ENCODE data around the gene TNPO3. TPM values are rescaled to one million over a fixed set of nuclear protein-coding genes. Genes with fewer than 3 reads are reported as not detected.
"Not testable (repeated sequence)": the region's sequence is repeated elsewhere in the genome, so short reads cannot be mapped to it uniquely, and the experiment has no call there.

TNPO3 gene
- total and polyA plus RNA-seq, 2 donors = 17.2 to 30.7 TPM

GRCh38 chr7:129074361-129074871 is 19.5 kb upstream of the TNPO3 start:
- Histone ChIP-seq H3K4me1 (ENCODE audit: control insufficient read depth in 2 of 2, insufficient read depth in 2 of 2, low read length in 2 of 2) (no peaks in the 10 kb centered on the region), H3K9me3 (ENCODE audit: control insufficient read depth in 2 of 2, insufficient read depth in 1 of 2, low read length in 1 of 2) (peaks cover 0 to 3% of the 10 kb centered on the region in 2 donors), H3K4me3 (ENCODE audit: low read length in 2 of 2) (no peak overlapping the region), H3K27me3 (ENCODE audit: control insufficient read depth in 2 of 2, insufficient read depth in 1 of 2, low read length in 1 of 2) (no peaks in the 10 kb centered on the region), H3K36me3 (ENCODE audit: control insufficient read depth in 2 of 2, insufficient read depth in 2 of 2, low read length in 1 of 2) (no peaks in the 10 kb centered on the region), H3K27ac (ENCODE audit: low read depth in 1 of 2, low read length in 1 of 2) (no peak overlapping the region)
- DNase-seq (ENCODE audit: low read depth in 6 of 9, low spot score in 9 of 9) = no peak
- WGBS = 99% methylated on average over 1 of the region's 1 CpG

- WGBS = 97% methylated on average over 4 of the region's 4 CpGs
- H3K4me3 ChIP-seq (ENCODE audit: low read length in 2 of 2) = no peak overlapping the region
- no peak overlapping the region for H3K27ac ChIP-seq (ENCODE audit: low read depth in 1 of 2, low read length in 1 of 2)
- no peaks in the 10 kb centered on the region for H3K36me3 ChIP-seq (ENCODE audit: control insufficient read depth in 2 of 2, insufficient read depth in 2 of 2, low read length in 1 of 2)
- H3K27me3 ChIP-seq (ENCODE audit: control insufficient read depth in 2 of 2, insufficient read depth in 1 of 2, low read length in 1 of 2) = no peaks in the 10 kb centered on the region
- H3K9me3 ChIP-seq (ENCODE audit: control insufficient read depth in 2 of 2, insufficient read depth in 1 of 2, low read length in 1 of 2) = peaks cover 0 to 3% of the 10 kb centered on the region in 2 donors
- no peak for DNase-seq (ENCODE audit: low read depth in 6 of 9, low spot score in 9 of 9)
- H3K4me1 ChIP-seq (ENCODE audit: control insufficient read depth in 2 of 2, insufficient read depth in 2 of 2, low read length in 2 of 2) = no peaks in the 10 kb centered on the region
Observed at GRCh38 chr7:129073738-129074137, 18.8 kb upstream of the TNPO3 start.

DNA sequence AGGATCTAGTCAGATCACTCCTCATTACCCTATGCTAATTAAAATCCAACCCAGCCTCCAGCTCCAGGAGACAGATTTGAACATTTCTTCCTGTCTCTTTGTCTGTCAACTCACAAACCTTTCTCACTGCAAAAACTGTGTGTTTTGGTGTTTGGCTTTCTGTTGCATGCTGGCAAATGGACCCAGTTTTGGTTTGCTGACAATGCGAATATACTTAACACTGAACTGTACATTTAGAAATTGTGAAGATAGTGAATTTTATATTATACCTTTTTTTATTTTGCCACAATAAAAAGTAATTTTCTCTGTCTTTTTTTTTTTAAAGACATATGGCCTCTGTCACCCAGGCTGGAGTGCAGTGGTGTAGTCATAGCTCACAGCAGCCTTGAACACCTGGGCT is 18.3 kb upstream of the TNPO3 start:
- Histone ChIP-seq H3K4me1 (ENCODE audit: control insufficient read depth in 2 of 2, insufficient read depth in 2 of 2, low read length in 2 of 2) (no peaks in the 10 kb centered on the region), H3K9me3 (ENCODE audit: control insufficient read depth in 2 of 2, insufficient read depth in 1 of 2, low read length in 1 of 2) (peaks cover 0 to 3% of the 10 kb centered on the region in 2 donors), H3K27me3 (ENCODE audit: control insufficient read depth in 2 of 2, insufficient read depth in 1 of 2, low read length in 1 of 2) (no peaks in the 10 kb centered on the region), H3K36me3 (ENCODE audit: control insufficient read depth in 2 of 2, insufficient read depth in 2 of 2, low read length in 1 of 2) (no peaks in the 10 kb centered on the region), H3K27ac (ENCODE audit: low read depth in 1 of 2, low read length in 1 of 2) (no peak overlapping the region), H3K4me3 (ENCODE audit: low read length in 2 of 2) (no peak overlapping the region)
- DNase-seq (ENCODE audit: low read depth in 6 of 9, low spot score in 9 of 9) = no peak
- 93% methylated on average over 1 of the region's 1 CpG for whole genome bisulfite sequencing

DNA sequence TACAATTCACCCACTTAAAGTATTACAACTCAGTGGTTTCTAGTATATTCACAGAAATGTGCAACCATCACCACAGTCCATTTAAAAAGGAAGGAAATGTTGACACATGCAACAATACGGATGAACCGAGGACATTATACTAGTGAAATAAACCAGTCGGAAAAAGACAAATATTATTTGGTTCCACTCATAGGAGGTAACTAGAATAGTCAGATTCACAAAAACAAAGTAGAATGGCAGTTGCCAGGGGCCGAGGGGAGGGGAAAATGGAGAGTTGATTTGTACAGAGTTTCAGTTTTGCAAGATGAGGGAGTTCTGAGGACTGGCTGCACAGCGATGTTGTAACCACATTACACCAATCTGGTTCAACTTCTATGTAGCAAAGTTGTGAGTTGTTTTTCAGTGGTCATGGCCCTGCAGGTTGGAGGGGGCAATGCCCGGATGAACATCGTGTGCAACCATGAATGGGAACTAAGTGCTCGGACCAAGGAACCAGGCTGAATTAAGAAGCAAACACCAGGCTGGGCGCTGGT is 17.6 kb upstream of the TNPO3 start:
- Histone ChIP-seq H3K27me3 (ENCODE audit: control insufficient read depth in 2 of 2, insufficient read depth in 1 of 2, low read length in 1 of 2) (no peaks in the 10 kb centered on the region), H3K36me3 (ENCODE audit: control insufficient read depth in 2 of 2, insufficient read depth in 2 of 2, low read length in 1 of 2) (no peaks in the 10 kb centered on the region), H3K4me3 (ENCODE audit: low read length in 2 of 2) (no peak overlapping the region), H3K4me1 (ENCODE audit: control insufficient read depth in 2 of 2, insufficient read depth in 2 of 2, low read length in 2 of 2) (no peaks in the 10 kb centered on the region), H3K9me3 (ENCODE audit: control insufficient read depth in 2 of 2, insufficient read depth in 1 of 2, low read length in 1 of 2) (peaks cover 0 to 3% of the 10 kb centered on the region in 2 donors), H3K27ac (ENCODE audit: low read depth in 1 of 2, low read length in 1 of 2) (no peak overlapping the region)
- WGBS = 68% methylated on average over 9 of the region's 9 CpGs
- no peak for DNase-seq (ENCODE audit: low read depth in 6 of 9, low spot score in 9 of 9)

GRCh38 chr7:129069021-129069420 is 14.1 kb upstream of the TNPO3 start:
- H3K27ac ChIP-seq (ENCODE audit: low read depth in 1 of 2, low read length in 1 of 2) = no peak overlapping the region
- H3K27me3 ChIP-seq (ENCODE audit: control insufficient read depth in 2 of 2, insufficient read depth in 1 of 2, low read length in 1 of 2) = no peaks in the 10 kb centered on the region
- H3K9me3 ChIP-seq (ENCODE audit: control insufficient read depth in 2 of 2, insufficient read depth in 1 of 2, low read length in 1 of 2) = no peaks in the 10 kb centered on the region
- no peaks in the 10 kb centered on the region for H3K36me3 ChIP-seq (ENCODE audit: control insufficient read depth in 2 of 2, insufficient read depth in 2 of 2, low read length in 1 of 2)
- H3K4me3 ChIP-seq (ENCODE audit: low read length in 2 of 2) = no peak overlapping the region
- H3K4me1 ChIP-seq (ENCODE audit: control insufficient read depth in 2 of 2, insufficient read depth in 2 of 2, low read length in 2 of 2) = no peaks in the 10 kb centered on the region
- no peak for DNase-seq (ENCODE audit: low read depth in 6 of 9, low spot score in 9 of 9)
- 30% methylated on average over 5 of the region's 5 CpGs for WGBS

DNA sequence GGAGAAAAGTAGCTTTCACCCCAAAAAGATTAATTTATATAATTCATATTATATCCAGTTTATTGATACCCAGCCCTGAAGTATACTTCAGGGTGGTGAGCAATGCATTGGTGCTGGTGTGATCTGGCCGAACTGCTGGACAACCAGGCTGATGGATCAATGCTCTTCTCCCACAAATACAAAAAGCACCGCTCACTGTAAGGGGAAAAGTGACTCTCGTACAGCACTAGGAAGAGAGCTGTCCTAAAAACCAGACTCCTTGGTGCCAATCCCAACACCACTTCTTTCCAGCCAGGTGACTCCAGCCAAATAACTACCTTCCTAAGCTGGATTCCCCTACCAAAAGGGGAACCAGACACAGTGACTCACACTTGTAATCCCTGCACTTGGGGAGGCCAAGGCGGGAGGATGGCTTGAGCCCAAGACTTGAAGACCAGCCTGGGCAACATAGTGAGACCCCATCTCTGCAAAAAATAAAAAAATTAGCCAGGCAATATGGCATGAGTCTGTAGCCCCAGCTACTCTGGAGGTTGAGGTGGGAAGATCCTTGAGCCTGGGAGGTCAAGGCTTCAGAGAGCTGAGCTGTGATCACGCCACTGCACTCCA is 13.1 kb upstream of the TNPO3 start:
- Histone ChIP-seq H3K27ac (ENCODE audit: low read depth in 1 of 2, low read length in 1 of 2) (no peak overlapping the region), H3K9me3 (ENCODE audit: control insufficient read depth in 2 of 2, insufficient read depth in 1 of 2, low read length in 1 of 2) (no peaks in the 10 kb centered on the region), H3K4me3 (ENCODE audit: low read length in 2 of 2) (no peak overlapping the region), H3K4me1 (ENCODE audit: control insufficient read depth in 2 of 2, insufficient read depth in 2 of 2, low read length in 2 of 2) (no peaks in the 10 kb centered on the region), H3K27me3 (ENCODE audit: control insufficient read depth in 2 of 2, insufficient read depth in 1 of 2, low read length in 1 of 2) (no peaks in the 10 kb centered on the region), H3K36me3 (ENCODE audit: control insufficient read depth in 2 of 2, insufficient read depth in 2 of 2, low read length in 1 of 2) (no peaks in the 10 kb centered on the region)
- 98% methylated on average over 5 of the region's 5 CpGs for WGBS
- no peak for DNase-seq (ENCODE audit: low read depth in 6 of 9, low spot score in 9 of 9)

DNA sequence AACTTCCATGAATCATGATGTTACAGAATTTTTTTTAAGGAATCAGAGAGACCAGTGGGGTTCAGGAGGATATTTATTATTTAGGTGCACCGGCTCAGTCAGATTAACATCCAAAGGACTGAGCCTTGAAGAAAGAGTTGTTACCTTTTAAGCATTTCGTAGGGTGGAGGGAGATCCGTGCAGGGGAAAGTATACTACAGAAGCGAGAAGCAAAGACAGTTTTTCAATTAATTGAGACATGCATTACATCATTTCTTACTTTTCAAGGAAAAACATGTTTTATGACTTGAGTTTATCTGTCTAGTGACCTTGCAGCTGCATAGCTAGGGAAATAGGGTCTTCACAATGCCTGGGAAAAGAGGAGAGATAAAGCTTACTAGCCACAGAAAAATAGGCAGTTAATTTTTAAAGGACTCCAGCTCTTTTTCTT is 12.2 kb upstream of the TNPO3 start:
- H3K4me3 ChIP-seq (ENCODE audit: low read length in 2 of 2); H3K9me3 ChIP-seq (ENCODE audit: control insufficient read depth in 2 of 2, insufficient read depth in 1 of 2, low read length in 1 of 2); H3K36me3 ChIP-seq (ENCODE audit: control insufficient read depth in 2 of 2, insufficient read depth in 2 of 2, low read length in 1 of 2); H3K4me1 ChIP-seq (ENCODE audit: control insufficient read depth in 2 of 2, insufficient read depth in 2 of 2, low read length in 2 of 2); H3K27me3 ChIP-seq (ENCODE audit: control insufficient read depth in 2 of 2, insufficient read depth in 1 of 2, low read length in 1 of 2); H3K27ac ChIP-seq (ENCODE audit: low read depth in 1 of 2, low read length in 1 of 2); DNase-seq (ENCODE audit: low read depth in 6 of 9, low spot score in 9 of 9): not testable (repeated sequence)
- WGBS = 92% methylated on average over 4 of the region's 4 CpGs

DNA sequence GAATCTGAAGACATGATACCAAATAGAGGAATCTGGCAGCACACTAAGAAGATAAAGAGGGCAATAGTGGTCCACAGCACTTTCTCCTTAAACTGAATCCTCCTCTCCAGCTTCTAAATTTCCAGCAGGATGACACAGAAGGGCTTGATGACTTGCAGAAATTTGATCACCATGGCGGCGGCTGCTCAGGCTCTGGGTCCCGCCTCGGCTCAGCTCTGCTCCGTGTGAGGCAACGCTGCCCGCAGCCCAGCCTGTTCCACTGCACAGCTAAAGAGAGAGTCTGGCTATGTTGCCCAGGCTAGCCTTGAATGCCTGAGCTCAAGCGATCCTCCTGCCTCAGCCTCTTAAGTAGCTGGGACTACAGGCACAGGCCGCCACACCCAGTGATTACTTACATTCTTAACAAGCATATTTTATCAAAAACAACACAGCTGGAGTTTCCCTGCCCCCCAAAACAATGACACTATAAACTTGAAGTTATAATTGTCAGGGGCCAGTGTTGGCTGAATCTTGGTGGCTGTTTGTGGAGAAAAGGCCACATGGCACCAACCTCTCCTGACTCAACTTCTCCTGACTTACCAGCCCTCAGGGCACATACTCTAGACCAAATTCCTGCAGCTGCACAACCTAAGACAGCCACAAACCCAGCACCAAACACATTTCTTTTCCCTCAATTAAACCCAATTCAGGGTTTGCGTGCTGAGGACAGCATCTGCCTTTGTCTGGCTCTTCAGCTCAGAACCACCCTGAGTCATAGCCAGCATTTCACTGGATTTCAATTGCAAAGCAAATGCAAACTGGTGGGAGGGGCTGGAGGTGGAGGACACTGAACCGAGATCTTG is 11.6 kb upstream of the TNPO3 start:
- no peak for DNase-seq (ENCODE audit: low read depth in 6 of 9, low spot score in 9 of 9)
- H3K27me3 ChIP-seq (ENCODE audit: control insufficient read depth in 2 of 2, insufficient read depth in 1 of 2, low read length in 1 of 2) = no peaks in the 10 kb centered on the region
- no peak overlapping the region for H3K27ac ChIP-seq (ENCODE audit: low read depth in 1 of 2, low read length in 1 of 2)
- peaks cover 0 to 3% of the 10 kb centered on the region in 2 donors for H3K9me3 ChIP-seq (ENCODE audit: control insufficient read depth in 2 of 2, insufficient read depth in 1 of 2, low read length in 1 of 2)
- WGBS = 95% methylated on average over 11 of the region's 11 CpGs
- H3K4me3 ChIP-seq (ENCODE audit: low read length in 2 of 2) = no peak overlapping the region
- H3K36me3 ChIP-seq (ENCODE audit: control insufficient read depth in 2 of 2, insufficient read depth in 2 of 2, low read length in 1 of 2) = no peaks in the 10 kb centered on the region
- no peaks in the 10 kb centered on the region for H3K4me1 ChIP-seq (ENCODE audit: control insufficient read depth in 2 of 2, insufficient read depth in 2 of 2, low read length in 2 of 2)

DNA sequence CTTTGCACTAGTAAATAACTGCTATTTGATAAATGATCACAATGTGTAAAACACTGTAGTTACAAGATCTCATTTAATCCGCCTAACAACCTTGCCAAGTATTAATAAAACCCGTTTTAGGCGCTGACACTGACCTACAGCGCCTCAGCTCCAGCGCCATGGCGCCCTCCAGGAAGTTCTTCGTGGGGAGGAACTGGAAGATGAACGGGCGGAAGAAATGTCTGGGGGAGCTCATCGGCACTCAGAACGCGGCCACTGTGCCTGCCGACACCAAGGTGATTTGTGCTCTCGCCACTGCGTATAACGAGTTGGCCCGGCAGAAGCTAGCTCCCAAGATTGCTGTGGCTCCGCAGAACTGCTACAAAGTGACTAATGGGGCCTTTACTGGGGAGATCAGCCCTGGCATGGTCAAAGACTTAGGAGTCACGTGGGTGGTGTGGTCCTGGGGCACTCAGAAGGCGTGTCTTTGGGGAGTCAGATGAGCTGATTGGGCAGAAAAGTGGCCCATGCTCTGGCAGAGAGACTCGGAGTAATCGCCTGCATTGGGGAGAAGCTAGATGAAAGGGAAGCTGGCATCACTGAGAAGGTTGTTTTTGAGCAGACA is 1.1 kb upstream of the TNPO3 start:
- Histone ChIP-seq H3K27me3 (ENCODE audit: control insufficient read depth in 2 of 2, insufficient read depth in 1 of 2, low read length in 1 of 2) (no peaks in the 10 kb centered on the region), H3K4me1 (ENCODE audit: control insufficient read depth in 2 of 2, insufficient read depth in 2 of 2, low read length in 2 of 2) (peaks cover 2 to 5% of the 10 kb centered on the region in 2 donors), H3K4me3 (ENCODE audit: low read length in 2 of 2) (no peak overlapping the region), H3K9me3 (ENCODE audit: control insufficient read depth in 2 of 2, insufficient read depth in 1 of 2, low read length in 1 of 2) (no peaks in the 10 kb centered on the region), H3K36me3 (ENCODE audit: control insufficient read depth in 2 of 2, insufficient read depth in 2 of 2, low read length in 1 of 2) (peaks cover 0 to 4% of the 10 kb centered on the region in 2 donors), H3K27ac (ENCODE audit: low read depth in 1 of 2, low read length in 1 of 2) (no peak overlapping the region)
- no peak for DNase-seq (ENCODE audit: low read depth in 6 of 9, low spot score in 9 of 9)
- WGBS = 84% methylated on average over 22 of the region's 22 CpGs

All from thymus (tissue), 11 donors.